Subcutaneous abdominal adipose tissue (tissue), 5 donors: ENCODE results near the gene PHYHIPL.

Source experiments
- H3K27ac ChIP-seq: one replicate; pipeline ENCODE4 v1.7.0; 2013; ENCODE audit warnings: low read depth, mild to moderate bottlenecking, inconsistent platforms, low read length, moderate library complexity
- H3K27me3 ChIP-seq, 5 donors: one replicate each; pipeline ENCODE4 v1.7.0; 2013; ENCODE audit warnings: low read length in 5 of 5, inconsistent platforms in 1 of 5; ENCODE audit not compliant: control insufficient read depth in 5 of 5, insufficient read depth in 4 of 5
- H3K36me3 ChIP-seq, 5 donors: one replicate each; pipeline ENCODE4 v1.7.0; 2013; ENCODE audit warnings: low read length in 5 of 5; ENCODE audit not compliant: control insufficient read depth in 5 of 5, insufficient read depth in 5 of 5
- H3K4me1 ChIP-seq, 5 donors: one replicate each; pipeline ENCODE4 v1.7.0; 2013; ENCODE audit warnings: low read length in 5 of 5, mild to moderate bottlenecking in 3 of 5, moderate library complexity in 1 of 5; ENCODE audit not compliant: control insufficient read depth in 5 of 5, insufficient read depth in 5 of 5
- H3K4me3 ChIP-seq, 5 donors: one replicate each; pipeline ENCODE4 v1.7.0; 2013; ENCODE audit warnings: low read length in 5 of 5, low read depth in 1 of 5
- H3K9ac ChIP-seq, 5 donors: one replicate each; pipeline ENCODE4 v1.7.0; 2013; ENCODE audit warnings: low read length in 5 of 5, mild to moderate bottlenecking in 4 of 5, moderate library complexity in 3 of 5
- H3K9me3 ChIP-seq, 5 donors: one replicate each; pipeline ENCODE4 v1.7.0; 2013; ENCODE audit warnings: low read length in 5 of 5; ENCODE audit not compliant: control insufficient read depth in 5 of 5
- donor health status: healthy.
- donor health status: healthy.
- donor health status: healthy.
- donor health status: healthy.
- donor health status: healthy.

Gene PHYHIPL

GRCh38 chr10:59244871-59245270 lies 68.4 kb downstream of the PHYHIPL start:
- no peak overlapping the region for H3K4me3 ChIP-seq
- H3K36me3 ChIP-seq: peaks cover 0 to 3% (median 0%) of the 10 kb centered on the region in 5 donors
- no peaks in the 10 kb centered on the region for H3K27me3 ChIP-seq
- H3K4me1 ChIP-seq: peaks cover 0 to 23% (median 10%) of the 10 kb centered on the region in 5 donors
- H3K9me3 ChIP-seq: peaks cover 0 to 3% (median 0%) of the 10 kb centered on the region in 5 donors
- H3K27ac ChIP-seq: no peak overlapping the region
- H3K9ac ChIP-seq: no peak overlapping the region

- peaks cover 0 to 3% (median 0%) of the 10 kb centered on the region in 5 donors for H3K36me3 ChIP-seq
- no peak overlapping the region for H3K27ac ChIP-seq
Observed at GRCh38 chr10:59245686-59246085, 69.2 kb downstream of the PHYHIPL start.

GRCh38 chr10:59252491-59252890 lies 76.0 kb downstream of the PHYHIPL start:
- H3K27ac ChIP-seq: no peak overlapping the region
- H3K36me3 ChIP-seq: peaks cover 0 to 17% (median 6%) of the 10 kb centered on the region in 5 donors
- no peak overlapping the region for H3K4me3 ChIP-seq
- H3K9ac ChIP-seq: no peak overlapping the region
- H3K27me3 ChIP-seq: no peaks in the 10 kb centered on the region
- H3K9me3 ChIP-seq: no peaks in the 10 kb centered on the region
- H3K4me1 ChIP-seq: no peaks in the 10 kb centered on the region

More at GRCh38 chr10:59245686-59246085, 69.2 kb downstream of the PHYHIPL start:
- Histone ChIP-seq H3K4me3 (no peak overlapping the region), H3K9ac (no peak overlapping the region), H3K27me3 (no peaks in the 10 kb centered on the region), H3K9me3 (peaks cover 0 to 3% (median 0%) of the 10 kb centered on the region in 5 donors), H3K4me1 (peaks cover 0 to 23% (median 10%) of the 10 kb centered on the region in 5 donors)

- H3K27me3 ChIP-seq: no peaks in the 10 kb centered on the region
- peaks cover 0 to 17% (median 6%) of the 10 kb centered on the region in 5 donors for H3K36me3 ChIP-seq
- no peaks in the 10 kb centered on the region for H3K9me3 ChIP-seq
- no peaks in the 10 kb centered on the region for H3K4me1 ChIP-seq
- no peak overlapping the region for H3K9ac ChIP-seq
- H3K4me3 ChIP-seq: no peak overlapping the region
- H3K27ac ChIP-seq: no peak overlapping the region
Observed at GRCh38 chr10:59255463-59255862, 79.0 kb downstream of the PHYHIPL start.

GRCh38 chr10:59257224-59257623 lies 80.8 kb downstream of the PHYHIPL start:
- Histone ChIP-seq H3K27me3 (no peaks in the 10 kb centered on the region), H3K27ac (no peak overlapping the region), H3K9me3 (no peaks in the 10 kb centered on the region), H3K4me3 (no peak overlapping the region), H3K36me3 (peaks cover 0 to 13% (median 6%) of the 10 kb centered on the region in 5 donors), H3K9ac (no peak overlapping the region), H3K4me1 (no peaks in the 10 kb centered on the region)

- Histone ChIP-seq H3K27ac (no peak overlapping the region), H3K9ac (no peak overlapping the region), H3K9me3 (no peaks in the 10 kb centered on the region), H3K4me3 (no peak overlapping the region), H3K4me1 (no peaks in the 10 kb centered on the region), H3K27me3 (no peaks in the 10 kb centered on the region), H3K36me3 (peaks cover 0 to 5% (median 3%) of the 10 kb centered on the region in 5 donors)
Observed at GRCh38 chr10:59258890-59259289, 82.4 kb downstream of the PHYHIPL start.

- Histone ChIP-seq H3K4me3 (no peak overlapping the region), H3K4me1 (peaks cover 0 to 7% (median 0%) of the 10 kb centered on the region in 5 donors), H3K9ac (no peak overlapping the region), H3K9me3 (no peaks in the 10 kb centered on the region), H3K36me3 (peaks cover 0 to 22% (median 11%) of the 10 kb centered on the region in 5 donors), H3K27me3 (no peaks in the 10 kb centered on the region), H3K27ac (no peak overlapping the region)
Observed at GRCh38 chr10:59265141-59265540, 88.7 kb downstream of the PHYHIPL start.

GRCh38 chr10:59266321-59266720 lies 89.9 kb downstream of the PHYHIPL start:
- Histone ChIP-seq H3K27me3 (no peaks in the 10 kb centered on the region), H3K4me3 (no peak overlapping the region), H3K9me3 (no peaks in the 10 kb centered on the region), H3K27ac (no peak overlapping the region), H3K4me1 (peaks cover 0 to 7% (median 0%) of the 10 kb centered on the region in 5 donors), H3K36me3 (peaks cover 0 to 22% (median 11%) of the 10 kb centered on the region in 5 donors), H3K9ac (no peak overlapping the region)

GRCh38 chr10:59268460-59268859 lies 92.0 kb downstream of the PHYHIPL start:
- no peaks in the 10 kb centered on the region for H3K9me3 ChIP-seq
- no peak overlapping the region for H3K4me3 ChIP-seq
- no peak overlapping the region for H3K9ac ChIP-seq
- H3K27ac ChIP-seq: no peak overlapping the region
- H3K4me1 ChIP-seq: peaks cover 0 to 7% (median 0%) of the 10 kb centered on the region in 5 donors
- H3K27me3 ChIP-seq: no peaks in the 10 kb centered on the region
- peaks cover 0 to 22% (median 11%) of the 10 kb centered on the region in 5 donors for H3K36me3 ChIP-seq

- H3K9me3 ChIP-seq: no peaks in the 10 kb centered on the region
- H3K4me1 ChIP-seq: peaks cover 0 to 7% (median 0%) of the 10 kb centered on the region in 5 donors
- no peak overlapping the region for H3K9ac ChIP-seq
- peaks cover 0 to 19% (median 8%) of the 10 kb centered on the region in 5 donors for H3K36me3 ChIP-seq
- H3K27me3 ChIP-seq: no peaks in the 10 kb centered on the region
- no peak overlapping the region for H3K4me3 ChIP-seq
- no peak overlapping the region for H3K27ac ChIP-seq
Observed at GRCh38 chr10:59269651-59270050, 93.2 kb downstream of the PHYHIPL start.
